SH-SY5Y (cell line): ENCODE results near the gene RAD21L1.

ENCODE experiments used
- GATA2 ChIP-seq: IDR thresholded peaks from 2 replicates; pipeline ENCODE4 v1.6.1; 2011; ENCODE audit warnings: mild to moderate bottlenecking, low read depth, low read length
- GATA3 ChIP-seq: IDR thresholded peaks from 2 replicates; pipeline ENCODE4 v1.6.1; 2011; ENCODE audit warnings: low read depth, mild to moderate bottlenecking, low read length, moderate library complexity

- peak; percentile 31; the same call in 1 of the 2 replicates for TF ChIP-seq GATA2
- TF ChIP-seq GATA3: no peak
These were observed 38.2 kb upstream of the RAD21L1 start for GRCh38 chr20:1187605-1188171.
